ENCODE results near the gene NCOA1.

GRCh38 chr2:24797644-24798043, 306.6 kb downstream of the NCOA1 start:
- no peak for TF ChIP-seq POLR2A (IDR thresholded peaks at IDR 0.05)
- TF ChIP-seq CTCF (IDR thresholded peaks at IDR 0.05), result no peak
